Dermis blood vessel endothelial cell (primary cell): ENCODE results near the gene DES. TPM values are rescaled to one million over a fixed set of nuclear protein-coding genes. Genes with fewer than 3 reads are reported as not detected.

Source experiments
- DNase-seq: peaks from one replicate; pipeline ENCODE4 v3.0.0; 2010
- total RNA-seq: library from RNA; depleted of rRNA; stranded (reverse); fragments of >200 nt; gene quantifications from 2 replicates; pipeline ENCODE4 v1.2.3, GENCODE V29; 2014

The DES gene
- total RNA-seq, 1 donor from 2014 or later = not detected

DNA sequence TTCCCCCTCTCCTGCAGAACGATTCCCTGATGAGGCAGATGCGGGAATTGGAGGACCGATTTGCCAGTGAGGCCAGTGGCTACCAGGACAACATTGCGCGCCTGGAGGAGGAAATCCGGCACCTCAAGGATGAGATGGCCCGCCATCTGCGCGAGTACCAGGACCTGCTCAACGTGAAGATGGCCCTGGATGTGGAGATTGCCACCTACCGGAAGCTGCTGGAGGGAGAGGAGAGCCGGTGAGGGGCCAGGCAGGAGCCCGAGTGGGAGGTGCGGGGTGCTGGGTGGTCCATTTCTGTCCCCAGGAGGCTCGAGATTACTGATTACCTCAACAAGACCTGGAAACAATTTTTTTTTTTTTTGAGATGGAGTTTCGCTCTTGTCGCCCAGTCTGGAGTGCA, 3.1 kb downstream of the DES start:
- DNase-seq = no peak

DNA sequence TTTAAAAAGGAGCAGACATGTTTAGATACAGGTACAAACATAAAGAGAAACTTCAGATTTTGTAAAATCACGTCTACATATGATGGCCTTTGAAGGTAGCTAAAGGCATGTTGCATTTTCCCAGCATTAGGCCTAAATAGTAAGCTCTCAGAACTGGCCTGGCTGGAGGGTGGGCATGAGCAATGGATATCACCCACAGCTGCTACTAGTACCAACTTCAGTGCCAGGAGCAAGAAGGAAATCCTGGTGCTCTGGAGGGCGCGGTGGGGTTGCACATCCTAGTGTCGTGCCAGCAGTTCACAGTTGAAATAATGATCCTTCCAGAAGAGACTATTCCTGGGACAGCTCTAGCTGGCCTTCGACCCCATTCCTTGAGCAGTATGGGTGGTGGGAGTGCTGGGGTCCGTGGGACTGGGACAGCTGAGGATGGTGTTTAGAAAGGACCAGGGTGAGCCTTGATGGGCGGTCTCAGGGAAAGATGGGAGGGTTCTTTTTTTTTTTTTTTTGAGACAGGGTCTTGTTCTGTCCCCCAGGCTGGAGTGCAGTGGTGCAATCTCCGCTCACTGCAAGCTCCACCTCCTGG, 4.9 kb downstream of the DES start:
- no peak for DNase-seq

DNA sequence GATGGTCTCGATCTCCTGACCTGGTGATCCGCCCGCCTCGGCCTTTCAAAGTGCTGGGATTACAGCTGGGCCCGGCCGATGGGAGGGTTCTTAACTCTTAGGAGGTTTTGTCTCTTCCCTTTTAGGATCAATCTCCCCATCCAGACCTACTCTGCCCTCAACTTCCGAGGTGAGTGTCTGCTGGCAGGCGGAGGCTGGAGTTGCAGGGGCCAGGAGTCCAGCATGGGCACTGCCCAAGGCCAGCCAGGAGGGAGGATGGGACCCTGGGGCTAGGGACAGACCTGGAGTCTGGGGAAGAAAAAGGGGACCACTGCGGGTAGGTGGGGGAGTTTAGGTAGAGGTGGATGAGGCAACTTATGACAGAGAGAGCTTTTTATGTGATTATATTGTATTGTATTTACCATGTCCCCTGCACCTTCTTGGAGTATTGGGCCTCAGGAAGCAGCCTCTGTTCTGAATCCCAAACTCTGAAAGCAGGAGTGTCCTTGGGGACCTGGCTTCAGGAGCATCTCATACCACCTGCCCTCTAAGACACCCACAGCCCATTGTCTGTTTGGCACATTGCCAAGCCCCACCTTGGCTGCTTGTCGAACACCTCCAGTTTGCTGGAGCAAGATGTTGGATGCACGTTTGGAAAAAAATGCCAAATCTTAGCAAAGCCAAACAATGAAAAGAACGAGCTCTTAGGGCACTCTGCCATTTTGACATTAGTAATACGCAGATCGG, 5.6 kb downstream of the DES start:
- no peak for DNase-seq

DNA sequence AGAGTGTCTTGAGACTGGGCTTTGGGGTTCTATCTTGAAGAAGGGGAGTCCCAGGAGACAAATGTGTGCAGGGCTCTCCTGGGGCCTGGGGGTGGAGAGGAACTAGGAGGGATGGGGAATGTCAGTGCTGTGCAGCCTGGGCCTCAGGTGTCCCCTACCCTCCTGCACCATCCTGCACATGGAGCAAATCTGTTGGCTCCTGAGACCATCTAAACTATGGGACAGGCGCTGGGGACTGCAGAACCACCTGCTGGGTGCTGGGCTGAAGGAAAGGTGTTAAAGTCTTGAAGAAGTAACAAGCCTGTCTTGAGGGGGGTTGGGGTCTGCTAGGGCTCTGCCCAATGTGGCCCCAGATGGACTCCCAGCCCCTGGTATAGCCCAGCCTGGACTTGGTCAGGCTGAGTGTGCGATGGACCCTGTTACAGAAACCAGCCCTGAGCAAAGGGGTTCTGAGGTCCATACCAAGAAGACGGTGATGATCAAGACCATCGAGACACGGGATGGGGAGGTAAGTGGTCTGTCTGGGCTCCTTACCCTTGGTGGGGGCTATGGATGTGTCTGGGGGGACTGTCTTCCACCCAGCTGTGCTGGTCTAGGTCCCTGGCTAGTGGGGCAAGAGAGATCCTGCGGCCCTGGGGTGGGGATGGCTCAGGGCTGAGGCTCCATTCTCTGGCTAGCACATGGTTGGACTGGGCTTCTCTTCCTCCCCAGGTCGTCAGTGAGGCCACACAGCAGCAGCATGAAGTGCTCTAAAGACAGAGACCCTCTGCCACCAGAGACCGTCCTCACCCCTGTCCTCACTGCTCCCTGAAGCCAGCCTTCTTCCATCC, 7.3 kb downstream of the DES start:
- DNase-seq = no peak

DNA sequence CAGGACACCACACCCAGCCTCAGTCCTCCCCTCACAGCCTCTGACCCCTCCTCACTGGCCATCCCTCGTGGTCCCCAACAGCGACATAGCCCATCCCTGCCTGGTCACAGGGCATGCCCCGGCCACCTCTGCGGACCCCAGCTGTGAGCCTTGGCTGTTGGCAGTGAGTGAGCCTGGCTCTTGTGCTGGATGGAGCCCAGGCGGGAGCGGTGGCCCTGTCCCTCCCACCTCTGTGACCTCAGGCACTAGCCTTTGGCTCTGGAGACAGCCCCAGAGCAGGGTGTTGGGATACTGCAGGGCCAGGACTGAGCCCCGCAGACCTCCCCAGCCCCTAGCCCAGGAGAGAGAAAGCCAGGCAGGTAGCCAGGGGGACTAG, 7.9 kb downstream of the DES start:
- no peak for DNase-seq

DNA sequence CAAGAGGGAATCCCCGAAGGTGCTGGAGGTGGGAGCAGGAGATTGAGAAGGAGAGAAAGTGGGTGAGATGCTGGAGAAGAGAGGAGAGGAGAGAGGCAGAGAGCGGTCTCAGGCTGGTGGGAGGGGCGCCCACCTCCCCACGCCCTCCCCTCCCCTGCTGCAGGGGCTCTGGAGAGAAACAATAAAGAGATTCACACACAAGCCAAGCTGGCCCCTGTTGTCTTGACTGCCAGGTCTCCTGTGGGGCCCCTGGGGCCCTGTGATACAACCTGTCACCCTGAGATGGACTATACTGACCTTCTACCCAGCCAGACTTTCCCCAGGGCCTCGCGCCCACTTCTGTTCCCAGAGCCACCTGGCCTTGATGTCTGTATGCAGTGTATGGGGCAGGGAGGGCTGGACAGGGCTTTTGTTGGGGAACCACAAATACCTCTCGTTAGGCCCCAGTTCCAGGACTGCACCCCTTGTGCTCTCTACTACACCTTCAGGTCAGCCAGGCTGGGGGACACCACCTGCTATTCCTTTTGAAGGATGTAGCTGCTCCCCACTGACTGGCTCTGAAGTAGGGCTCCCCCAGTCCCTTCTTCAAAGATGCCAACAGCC, 8.5 kb downstream of the DES start:
- DNase-seq = no peak

DNA sequence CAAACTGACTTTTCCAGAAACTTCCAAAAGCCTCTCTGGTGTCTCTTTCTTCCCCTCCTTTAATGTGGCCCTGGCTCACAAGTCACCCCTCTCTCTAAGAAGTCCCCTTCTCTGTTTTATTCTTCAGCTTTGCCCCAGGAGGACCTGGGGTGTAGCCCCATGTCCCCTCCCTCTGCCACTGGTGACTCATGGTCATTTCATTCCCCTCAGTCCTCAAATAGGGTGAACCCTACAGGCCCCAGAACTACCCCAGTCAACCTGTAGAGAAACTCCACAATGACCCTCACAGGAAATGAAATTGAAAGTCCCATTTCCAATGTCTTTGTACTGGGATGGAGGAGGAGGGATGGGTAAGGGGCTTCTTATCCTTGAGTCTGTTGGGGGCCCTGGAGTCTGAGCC, 10.3 kb downstream of the DES start:
- DNase-seq = no peak

DNA sequence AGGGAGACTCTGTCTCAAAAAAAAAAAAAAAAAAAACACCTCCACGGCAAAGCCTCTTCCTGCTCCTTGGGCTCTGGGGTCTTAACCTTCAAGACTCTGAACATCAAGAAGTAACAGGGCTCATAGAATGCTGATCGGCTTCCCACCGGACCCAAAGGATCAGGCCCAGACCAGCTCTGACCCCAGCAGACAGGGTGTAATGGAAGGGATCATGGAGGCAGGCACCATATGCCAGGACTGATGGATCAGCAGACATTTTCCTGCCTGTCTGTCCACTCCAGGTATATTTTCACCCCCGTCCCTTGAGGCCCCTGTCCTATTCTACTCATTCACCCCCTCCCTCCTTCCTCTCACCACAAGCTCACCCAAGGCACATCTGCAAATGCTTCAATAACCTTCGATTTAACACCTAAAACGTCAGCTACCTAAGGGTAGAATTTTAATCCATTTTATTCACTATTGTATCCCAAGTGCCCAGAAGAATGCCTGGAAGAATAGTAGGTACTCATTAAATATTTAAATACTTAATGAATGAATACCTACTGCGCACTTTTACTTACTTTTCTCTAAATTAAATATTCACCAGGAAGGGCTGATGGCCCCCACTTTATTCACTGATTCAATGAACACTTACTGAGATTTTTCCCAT, 11.9 kb downstream of the DES start:
- no peak for DNase-seq

DNA sequence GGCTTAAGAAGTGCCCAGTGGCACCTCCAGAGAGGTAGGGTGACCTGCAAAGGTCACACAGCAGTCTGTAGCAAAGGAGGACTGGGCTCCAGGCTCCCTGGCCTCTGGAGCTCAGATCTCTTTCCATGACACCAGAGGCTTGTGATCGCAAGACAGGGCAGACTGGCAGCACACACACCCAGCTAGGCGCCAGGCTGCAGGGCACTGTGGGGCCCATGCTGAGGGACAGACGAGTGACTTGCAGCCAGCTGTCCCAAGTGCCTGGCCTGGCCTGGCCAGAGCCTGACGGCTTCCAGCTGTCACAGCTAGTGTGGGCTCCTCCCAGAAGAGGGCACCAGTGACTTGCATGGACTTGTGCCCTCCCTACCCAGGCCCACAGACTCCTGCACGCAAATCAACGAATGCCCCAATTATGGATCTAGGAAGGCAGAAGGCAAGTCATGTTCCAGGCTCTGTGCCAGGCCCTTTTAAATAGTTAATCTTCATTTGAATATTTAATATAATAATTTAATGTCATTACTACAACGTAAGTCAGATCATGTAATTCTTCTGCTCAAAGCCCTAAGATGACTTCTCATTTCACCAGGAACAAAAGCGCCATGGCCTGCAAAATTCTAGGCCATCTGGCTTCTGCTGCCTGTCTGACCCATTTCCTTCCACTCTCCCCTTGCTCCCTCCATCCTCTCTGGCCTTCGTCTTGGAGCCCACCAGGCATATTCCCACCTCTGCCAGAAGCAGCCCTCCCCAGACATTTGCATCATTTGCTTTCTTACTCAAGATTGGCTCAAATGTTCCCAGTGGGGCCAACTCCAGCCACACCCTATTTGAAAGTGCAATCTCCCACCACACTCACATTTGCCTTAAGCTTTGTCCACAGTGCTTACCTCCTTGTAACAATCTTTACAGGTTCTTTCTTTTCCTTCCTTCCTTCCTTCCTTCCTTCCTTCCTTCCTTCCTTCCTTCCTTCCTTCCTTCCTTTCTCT, 12.7 kb downstream of the DES start:
- DNase-seq = peak; percentile 33

DNA sequence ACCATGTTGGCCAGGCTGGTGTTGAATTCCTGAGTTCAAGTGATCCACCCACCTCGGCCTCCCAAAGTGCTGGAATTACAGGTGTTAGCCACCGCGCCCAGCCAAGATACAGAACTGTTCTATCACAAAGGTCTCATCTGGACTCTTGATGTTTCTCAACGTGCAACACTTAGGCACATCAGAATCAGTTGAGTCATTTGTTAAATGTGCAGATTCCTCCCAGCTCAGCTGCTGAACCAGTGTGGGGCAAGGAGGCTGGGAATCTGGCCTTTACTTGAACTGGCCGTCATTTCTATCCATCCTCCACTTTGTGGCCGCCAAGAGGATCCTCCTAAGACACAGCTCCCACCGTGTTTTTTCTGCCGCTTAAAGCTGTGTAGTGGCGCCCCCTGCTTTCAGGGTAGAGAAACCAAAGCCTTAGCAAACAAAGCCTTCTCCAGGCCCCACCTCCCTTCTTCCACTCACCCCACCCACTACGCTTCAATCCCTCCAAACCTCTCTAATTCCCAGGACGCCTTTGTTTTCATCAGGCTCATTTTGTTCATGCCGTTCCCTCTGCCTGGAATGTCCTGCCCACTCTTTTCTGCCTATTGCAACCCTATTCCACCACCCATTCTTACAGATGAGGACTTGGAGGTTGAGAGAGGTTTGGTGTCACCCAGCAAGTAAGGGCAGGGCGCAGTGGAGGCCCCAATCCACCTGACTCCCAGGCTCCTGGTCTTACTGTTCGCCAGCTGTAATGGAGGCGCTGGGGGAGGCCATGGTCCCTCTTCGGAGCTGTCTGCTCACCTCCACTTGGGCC, 15.7 kb downstream of the DES start:
- DNase-seq = peak; percentile 40

DNA sequence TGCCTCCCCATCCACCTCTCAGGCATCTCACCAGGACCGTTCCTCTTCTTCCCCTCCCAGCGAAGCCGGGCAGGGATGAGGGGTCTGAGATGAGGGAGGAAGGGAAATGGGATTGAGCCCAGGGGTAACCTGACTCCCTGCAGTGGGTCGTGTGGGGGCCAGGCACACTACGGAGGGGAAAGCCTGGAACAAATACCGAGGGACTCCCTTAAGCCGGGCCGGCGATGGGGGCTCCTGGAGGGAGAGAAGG, 16.2 kb downstream of the DES start:
- no peak for DNase-seq

DNA sequence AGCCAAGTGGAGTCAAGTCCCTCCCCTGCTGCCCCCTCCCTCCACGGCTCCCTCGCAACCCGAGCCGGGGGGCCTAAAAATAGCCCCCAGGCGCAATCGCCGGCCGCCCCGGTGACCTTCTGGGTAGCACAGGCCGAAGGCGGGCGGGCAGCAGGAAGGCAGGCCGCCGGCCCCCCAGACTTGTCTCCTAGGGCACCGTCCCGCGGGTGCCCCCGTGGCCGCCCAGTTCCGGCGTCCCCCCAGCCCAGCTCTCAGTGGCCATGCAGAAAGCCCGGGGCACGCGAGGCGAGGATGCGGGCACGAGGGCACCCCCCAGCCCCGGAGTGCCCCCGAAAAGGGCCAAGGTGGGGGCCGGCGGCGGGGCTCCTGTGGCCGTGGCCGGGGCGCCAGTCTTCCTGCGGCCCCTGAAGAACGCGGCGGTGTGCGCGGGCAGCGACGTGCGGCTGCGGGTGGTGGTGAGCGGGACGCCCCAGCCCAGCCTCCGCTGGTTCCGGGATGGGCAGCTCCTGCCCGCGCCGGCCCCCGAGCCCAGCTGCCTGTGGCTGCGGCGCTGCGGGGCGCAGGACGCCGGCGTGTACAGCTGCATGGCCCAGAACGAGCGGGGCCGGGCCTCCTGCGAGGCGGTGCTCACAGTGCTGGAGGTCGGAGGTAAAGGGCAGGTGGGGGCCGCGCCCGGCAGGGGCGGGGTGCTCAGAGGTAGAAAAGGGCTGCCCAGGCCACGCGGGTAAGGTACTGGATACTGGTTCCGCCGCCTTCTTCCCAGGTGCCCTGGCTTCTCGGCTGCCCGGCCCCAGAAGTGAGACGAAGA, 16.7 kb downstream of the DES start, which contains the start of gene SPEG:
Gene SPEG (plus strand): TSS at position 126 of the 808 bp plus-strand sequence. CDS start 135 bp downstream, at position 261.
- DNase-seq = no peak

DNA sequence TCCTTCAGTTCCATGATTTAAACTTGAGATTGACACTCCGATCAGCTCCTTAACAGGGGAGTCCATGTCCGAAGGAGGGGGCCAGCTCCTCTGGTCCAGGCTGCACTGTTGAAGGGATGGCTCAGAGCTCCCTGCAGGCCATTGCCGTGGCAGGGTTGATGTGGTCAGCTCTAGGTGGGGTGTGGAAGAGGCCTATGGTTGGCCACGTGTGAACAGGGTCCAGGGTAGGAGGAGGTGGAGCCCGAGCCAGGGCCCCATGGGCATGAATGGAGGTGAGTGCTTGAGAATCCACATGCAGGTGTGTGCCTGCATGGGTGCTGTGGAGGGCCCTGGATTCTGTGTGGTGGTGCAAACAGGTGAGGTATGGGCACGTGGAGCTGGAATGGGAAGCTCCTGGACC, 17.5 kb downstream of the DES start:
- DNase-seq = no peak

DNA sequence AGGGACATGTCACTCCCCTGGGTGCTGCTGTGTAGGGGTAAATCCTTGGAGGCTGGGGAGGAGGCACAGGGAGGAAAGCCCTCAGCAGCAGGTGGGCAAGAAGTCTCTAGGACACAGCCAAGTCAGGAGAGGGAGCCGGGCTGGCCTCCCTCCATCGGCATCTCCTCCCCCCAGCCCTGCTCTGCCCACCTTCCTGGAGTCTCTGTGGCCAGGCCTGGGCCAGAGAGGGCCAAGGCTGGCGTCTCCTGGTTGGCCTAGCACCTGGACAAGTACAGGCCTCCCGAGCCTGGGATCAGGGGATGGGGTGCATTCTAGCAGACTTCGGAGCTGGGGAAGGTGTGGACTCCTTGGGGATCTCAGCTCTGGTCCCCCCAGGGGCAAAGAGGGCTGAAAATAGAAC, 18.3 kb downstream of the DES start:
- no peak for DNase-seq

DNA sequence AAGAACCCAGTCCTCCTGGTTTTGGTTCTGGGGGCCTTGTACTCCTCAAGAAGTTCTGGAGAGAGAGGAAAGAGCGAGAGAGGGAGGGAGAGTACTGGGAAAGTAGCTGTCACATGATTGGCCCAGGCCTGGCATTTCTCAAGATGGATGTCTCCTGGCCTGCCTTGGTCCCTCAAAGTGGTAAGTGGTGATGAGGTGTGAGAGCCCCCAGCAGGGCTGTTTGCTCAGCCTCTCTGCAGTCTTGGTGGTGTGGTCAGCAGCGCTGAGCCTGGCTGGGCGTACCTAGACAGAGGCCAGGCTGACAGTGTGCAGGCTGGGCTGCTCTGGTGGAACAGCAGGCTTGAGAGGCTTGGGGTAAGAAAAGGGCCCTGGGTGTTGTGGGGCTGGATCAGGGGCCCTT, 19.0 kb downstream of the DES start:
- DNase-seq = no peak

DNA sequence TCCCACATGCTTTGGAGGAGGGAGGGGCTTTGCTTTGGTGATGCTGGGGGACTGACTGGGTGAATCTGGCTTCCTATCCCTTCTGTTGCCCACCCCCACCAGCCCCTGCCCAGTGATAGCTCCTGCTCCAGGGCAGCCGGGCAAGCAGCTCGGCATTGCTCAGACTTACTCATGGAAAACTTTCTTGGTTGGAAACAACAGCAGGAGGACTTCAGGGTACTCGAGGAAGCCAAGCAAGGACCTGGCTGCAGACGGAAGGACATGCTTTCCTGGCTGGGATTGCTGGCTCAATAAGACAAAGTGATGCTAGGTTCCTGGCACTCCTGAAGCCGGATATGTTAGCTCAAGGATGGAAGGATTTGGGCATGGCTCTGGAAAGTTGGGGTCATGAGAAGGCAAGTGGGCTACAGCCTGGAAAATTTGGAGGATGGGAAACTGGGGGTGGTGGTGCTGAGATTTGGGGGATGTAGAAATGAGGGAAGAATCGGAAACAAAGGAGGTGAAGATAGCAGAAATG, 19.6 kb downstream of the DES start:
- no peak for DNase-seq

DNA sequence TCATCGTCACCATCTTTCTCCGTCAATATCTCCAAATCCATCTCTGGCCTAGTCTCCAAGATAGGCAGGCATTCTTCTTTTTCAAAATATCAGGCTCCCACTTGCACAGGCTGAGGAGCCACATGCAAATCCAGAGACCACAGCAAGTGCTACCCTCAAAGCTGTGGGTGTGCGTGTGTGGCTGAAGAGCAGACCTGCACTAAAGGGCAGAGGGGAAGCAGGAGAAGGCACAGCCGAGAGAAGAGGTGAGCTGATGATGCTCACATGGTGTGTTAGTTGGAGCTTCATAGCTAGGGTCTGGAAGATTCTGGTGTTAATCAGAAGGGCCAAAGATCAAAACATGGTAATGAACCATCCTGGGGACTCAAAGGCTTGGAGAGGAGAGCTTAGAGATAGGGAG, 20.3 kb downstream of the DES start:
- DNase-seq = no peak

DNA sequence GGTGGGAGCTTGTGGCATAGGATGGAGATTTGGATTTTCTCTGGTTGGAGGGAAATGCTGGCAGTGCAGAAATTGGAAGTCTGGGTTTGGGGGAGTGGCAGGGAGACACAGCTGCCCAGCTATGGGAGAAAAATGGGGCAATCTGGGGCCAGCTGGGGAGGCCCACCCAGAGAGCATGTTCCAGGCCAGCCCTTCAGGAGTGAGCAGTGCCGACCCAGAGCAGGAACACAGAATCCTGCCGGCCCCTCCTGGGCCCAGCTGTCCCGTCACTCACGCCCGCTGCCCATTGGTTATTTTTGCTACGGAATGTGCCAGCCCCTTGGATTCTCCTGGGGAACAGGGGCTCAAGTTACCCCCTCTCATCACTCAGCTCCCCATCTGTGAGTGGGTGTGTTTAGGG, 21.3 kb downstream of the DES start:
- no peak for DNase-seq

DNA sequence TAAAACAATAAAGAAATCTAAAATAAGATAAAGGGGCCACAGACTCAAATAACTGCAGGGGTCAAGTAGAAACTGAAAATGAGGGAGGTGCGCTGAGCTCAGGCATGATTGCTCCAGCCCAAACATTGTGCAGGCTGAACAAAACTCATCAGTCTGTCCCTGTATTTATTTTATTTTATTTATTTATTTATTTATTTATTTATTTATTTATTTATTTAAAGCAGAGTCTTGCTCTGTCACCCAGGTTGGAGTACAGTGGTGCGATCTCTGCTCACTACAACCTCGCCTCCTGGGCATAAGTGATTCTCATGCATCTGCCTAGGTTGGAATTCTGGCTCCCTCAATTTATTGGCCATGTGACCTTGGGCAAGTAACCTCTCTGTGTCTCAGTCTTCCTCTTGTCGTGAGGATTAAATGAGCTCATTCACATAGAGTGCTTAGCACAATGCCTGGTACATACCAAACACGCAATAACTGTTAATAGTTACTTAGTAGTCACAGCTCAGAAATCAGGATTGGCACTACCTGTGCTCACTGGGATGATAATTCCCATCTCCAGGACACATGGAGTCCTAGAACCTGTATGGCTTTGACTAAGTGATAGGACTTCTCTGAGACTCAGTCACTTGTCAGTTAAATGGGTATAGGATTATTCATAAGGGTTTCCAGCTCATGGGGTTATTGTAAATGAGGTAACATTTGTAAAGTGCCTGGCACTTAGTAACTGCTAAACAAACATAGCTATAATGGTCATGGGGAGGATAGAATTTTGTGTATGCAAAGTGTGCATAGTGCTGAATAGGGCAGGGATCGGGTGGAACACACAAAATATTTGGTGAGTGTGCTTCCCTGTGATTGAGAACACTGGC, 22.4 kb downstream of the DES start:
- DNase-seq = no peak
